ENCODE measurements around the gene ACTN4. TPM values are rescaled to one million over a fixed set of nuclear protein-coding genes. Genes with fewer than 3 reads are reported as not detected.

Gene ACTN4
- total RNA-seq, 2 donors from 2014 or later: 1,019 to 1,060 TPM

DNA sequence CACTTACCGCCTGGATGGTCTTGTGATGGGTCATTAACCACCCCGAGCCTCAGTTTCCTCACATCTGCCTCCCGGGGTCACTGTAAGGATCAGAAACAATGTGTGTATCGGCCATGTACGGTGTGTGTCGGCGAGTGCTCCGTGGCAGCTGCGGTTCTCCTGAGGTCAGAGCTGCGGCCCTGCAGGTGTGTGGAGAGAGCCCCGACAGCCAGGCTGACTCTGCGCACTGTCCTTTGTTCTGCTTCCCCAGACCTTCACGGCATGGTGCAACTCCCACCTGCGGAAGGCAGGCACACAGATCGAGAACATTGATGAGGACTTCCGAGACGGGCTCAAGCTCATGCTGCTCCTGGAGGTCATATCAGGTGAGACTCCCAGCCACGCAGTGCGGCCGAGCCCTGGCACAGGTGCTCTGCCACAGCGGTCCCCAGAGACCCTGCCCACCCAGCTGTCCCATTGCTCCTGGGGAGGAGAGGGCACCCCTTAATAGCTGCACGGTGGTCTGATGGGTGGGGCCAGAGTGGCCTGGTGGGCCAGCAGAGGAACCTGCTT is 53.0 kb downstream of the ACTN4 start:
- H3K27me3 ChIP-seq: no peaks in the 10 kb centered on the region
- DNase-seq: no peak
- H3K9ac ChIP-seq (ENCODE audit: low read depth in 2 of 2, low read length in 2 of 2): peak overlapping the region in 1 of 2 donors; percentile 7
- no peak overlapping the region for H3K4me3 ChIP-seq
- H3K4me1 ChIP-seq: peaks cover 4% of the 10 kb centered on the region
- intact Hi-C loops (cut with DNase I): no loop called here
- TF ChIP-seq, protein P1, sequence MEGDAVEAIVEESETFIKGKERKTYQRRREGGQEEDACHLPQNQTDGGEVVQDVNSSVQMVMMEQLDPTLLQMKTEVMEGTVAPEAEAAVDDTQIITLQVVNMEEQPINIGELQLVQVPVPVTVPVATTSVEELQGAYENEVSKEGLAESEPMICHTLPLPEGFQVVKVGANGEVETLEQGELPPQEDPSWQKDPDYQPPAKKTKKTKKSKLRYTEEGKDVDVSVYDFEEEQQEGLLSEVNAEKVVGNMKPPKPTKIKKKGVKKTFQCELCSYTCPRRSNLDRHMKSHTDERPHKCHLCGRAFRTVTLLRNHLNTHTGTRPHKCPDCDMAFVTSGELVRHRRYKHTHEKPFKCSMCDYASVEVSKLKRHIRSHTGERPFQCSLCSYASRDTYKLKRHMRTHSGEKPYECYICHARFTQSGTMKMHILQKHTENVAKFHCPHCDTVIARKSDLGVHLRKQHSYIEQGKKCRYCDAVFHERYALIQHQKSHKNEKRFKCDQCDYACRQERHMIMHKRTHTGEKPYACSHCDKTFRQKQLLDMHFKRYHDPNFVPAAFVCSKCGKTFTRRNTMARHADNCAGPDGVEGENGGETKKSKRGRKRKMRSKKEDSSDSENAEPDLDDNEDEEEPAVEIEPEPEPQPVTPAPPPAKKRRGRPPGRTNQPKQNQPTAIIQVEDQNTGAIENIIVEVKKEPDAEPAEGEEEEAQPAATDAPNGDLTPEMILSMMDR (IDR thresholded peaks at IDR 0.05): no peak
- peaks cover 18% of the 10 kb centered on the region for H3K36me3 ChIP-seq
- H3K27ac ChIP-seq: peak overlapping the region; percentile 38
- H3K9me3 ChIP-seq: no peaks in the 10 kb centered on the region

DNA sequence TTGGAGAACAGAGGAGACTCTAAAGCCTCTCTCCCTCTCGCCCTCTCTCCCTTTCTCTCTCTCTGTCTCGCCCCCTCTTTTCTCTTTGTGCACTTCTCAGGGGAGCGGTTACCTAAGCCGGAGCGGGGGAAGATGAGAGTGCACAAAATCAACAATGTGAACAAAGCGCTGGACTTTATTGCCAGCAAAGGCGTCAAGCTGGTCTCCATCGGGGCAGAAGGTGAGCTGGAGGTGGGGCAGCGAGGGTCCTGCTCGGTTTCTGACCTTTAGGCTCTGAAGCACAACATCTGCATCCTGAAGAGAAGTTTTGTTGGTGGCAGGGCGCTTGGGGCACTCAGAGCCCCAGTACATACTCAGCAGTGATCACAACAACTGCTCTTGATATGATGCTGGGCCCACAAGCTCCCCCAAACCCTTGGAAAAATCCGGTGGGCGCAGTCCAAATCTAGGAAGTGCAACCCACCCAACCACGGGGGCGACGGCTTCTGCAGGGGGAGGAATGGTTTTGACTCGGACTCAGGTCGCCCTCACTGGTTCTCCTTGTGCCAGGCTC is 53.5 kb downstream of the ACTN4 start:
- Histone ChIP-seq H3K36me3 (peaks cover 23% of the 10 kb centered on the region), H3K27ac (peak overlapping the region; percentile 38), H3K27me3 (no peaks in the 10 kb centered on the region), H3K4me1 (peaks cover 4% of the 10 kb centered on the region), H3K9ac (ENCODE audit: low read depth in 2 of 2, low read length in 2 of 2) (peak overlapping the region; percentile 7 to 14), H3K9me3 (no peaks in the 10 kb centered on the region), H3K4me3 (no peak overlapping the region)
- TF ChIP-seq, protein P1 (IDR thresholded peaks at IDR 0.05): no peak
- intact Hi-C loops (cut with DNase I): no loop called here
- DNase-seq: no peak

DNA sequence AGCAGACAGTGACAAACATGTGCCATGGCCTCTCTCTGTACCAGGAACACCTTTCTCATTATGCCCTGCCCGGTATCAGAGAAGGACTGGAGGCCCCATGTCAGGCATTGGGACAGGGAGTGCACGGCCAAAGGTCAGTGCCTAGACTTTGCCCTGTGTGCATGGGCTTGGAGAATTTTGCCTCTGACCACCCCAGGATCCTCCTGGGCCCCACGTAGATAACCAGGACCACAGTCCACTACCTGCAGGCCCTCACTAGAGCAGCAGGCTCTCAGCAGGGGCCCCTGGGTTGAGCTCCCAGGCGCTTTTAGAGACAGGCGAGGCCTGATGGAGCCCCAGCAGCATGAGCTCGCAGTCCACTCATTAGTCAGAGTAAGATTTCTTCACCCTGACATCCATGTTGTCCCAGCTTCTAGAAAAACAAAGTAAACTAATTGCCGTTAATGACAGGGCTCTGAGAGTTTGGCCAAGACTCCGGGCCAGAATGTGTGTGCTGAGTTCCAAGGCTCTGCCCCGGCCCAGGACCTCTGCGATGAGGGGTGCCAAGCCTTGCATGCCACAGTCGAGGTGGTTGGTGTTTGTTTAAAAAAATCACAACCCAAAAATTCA is 54.1 kb downstream of the ACTN4 start:
- H3K27ac ChIP-seq: peak overlapping the region; percentile 38
- no peaks in the 10 kb centered on the region for H3K27me3 ChIP-seq
- TF ChIP-seq, protein P1 (IDR thresholded peaks at IDR 0.05): no peak
- peak overlapping the region; percentile 7 to 14 for H3K9ac ChIP-seq (ENCODE audit: low read depth in 2 of 2, low read length in 2 of 2)
- H3K9me3 ChIP-seq: no peaks in the 10 kb centered on the region
- peaks cover 4% of the 10 kb centered on the region for H3K4me1 ChIP-seq
- intact Hi-C loops (cut with DNase I): no loop called here
- H3K36me3 ChIP-seq: peaks cover 27% of the 10 kb centered on the region
- H3K4me3 ChIP-seq: no peak overlapping the region
- peak; percentile 60 for DNase-seq

DNA sequence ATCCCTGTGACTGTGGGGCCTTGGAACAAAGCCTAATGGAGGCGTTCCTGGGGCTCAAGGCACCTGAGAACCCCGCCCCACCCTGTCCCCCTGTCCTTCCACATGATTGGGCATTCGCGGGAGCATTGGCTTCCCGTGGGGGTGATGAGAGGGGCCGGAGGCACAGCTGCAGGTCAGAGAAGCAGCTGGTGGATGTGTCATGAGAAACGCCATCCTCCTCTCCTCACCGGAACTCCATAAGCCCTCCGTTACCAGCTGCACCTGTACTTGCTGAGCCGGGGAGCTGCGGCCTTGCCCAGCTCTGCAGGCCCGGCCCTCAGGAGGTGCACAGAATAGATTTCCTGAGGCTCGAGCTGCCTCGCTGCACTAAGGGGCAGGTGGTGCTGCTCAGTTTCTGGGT is 54.8 kb downstream of the ACTN4 start:
- Histone ChIP-seq H3K9ac (ENCODE audit: low read depth in 2 of 2, low read length in 2 of 2) (peak overlapping the region in 1 of 2 donors; percentile 7), H3K27me3 (no peaks in the 10 kb centered on the region), H3K9me3 (no peaks in the 10 kb centered on the region), H3K27ac (peak overlapping the region; percentile 38), H3K4me3 (no peak overlapping the region), H3K36me3 (peaks cover 27% of the 10 kb centered on the region), H3K4me1 (peaks cover 4% of the 10 kb centered on the region)
- intact Hi-C loops (cut with DNase I): no loop called here
- TF ChIP-seq, protein P1 (IDR thresholded peaks at IDR 0.05): no peak
- DNase-seq: no peak

DNA sequence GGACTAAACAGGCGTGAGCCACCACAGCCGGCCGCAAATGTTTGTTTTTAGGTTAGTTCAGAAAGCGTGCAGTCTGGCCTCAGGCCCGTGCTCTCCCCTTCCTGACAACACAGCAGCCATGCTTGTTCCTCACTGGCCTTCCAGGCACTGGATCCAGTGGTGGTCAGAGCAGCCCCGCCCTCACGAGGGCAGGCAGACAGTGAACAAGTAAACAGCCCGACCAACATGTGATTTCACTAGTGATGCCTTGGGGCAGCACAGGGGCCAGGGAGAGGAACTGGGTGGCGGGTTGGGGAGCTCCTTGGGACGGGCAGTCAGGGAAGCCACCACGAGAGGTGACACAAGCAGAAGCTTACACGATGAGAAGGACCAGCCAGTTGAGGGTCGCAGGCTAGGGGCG is 56.1 kb downstream of the ACTN4 start:
- no peak overlapping the region for H3K9ac ChIP-seq (ENCODE audit: low read depth in 2 of 2, low read length in 2 of 2)
- no peaks in the 10 kb centered on the region for H3K27me3 ChIP-seq
- H3K36me3 ChIP-seq: peaks cover 36% of the 10 kb centered on the region
- no peaks in the 10 kb centered on the region for H3K9me3 ChIP-seq
- TF ChIP-seq, protein P1 (IDR thresholded peaks at IDR 0.05): no peak
- H3K4me1 ChIP-seq: no peaks in the 10 kb centered on the region
- no peak for DNase-seq
- no peak overlapping the region for H3K4me3 ChIP-seq
- intact Hi-C loops (cut with DNase I): no loop called here
- no peak overlapping the region for H3K27ac ChIP-seq
